HS-27A (cell line): ENCODE measurements around the gene KMT2B.

Experiments
- DNase-seq: peaks from one replicate; pipeline ENCODE4 v3.0.0-alpha.2; 2012; ENCODE audit warnings: low read depth, missing footprints

The KMT2B gene

GRCh38 chr19:35777961-35778360 is 60.2 kb downstream of the KMT2B start:
- no peak for DNase-seq

- no peak for DNase-seq
Observed at GRCh38 chr19:35779033-35779432, 61.2 kb downstream of the KMT2B start.

DNA sequence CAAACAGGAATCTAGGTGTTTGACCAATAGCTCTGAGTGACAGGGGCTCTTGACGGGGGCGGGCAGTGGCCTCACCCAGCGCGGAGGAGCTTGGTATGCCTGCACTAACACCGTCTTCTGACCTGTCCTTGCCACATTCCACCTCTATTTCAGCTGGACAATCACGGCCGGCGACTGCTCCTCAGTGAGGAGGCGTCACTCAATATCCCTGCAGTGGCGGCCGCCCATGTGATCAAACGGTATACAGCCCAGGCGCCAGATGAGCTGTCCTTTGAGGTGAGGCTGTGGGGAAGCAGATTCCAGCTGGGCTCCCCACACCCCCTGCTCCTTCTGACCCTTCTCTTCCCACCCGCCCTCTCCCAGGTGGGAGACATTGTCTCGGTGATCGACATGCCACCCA is 62.3 kb downstream of the KMT2B start:
- no peak for DNase-seq

DNA sequence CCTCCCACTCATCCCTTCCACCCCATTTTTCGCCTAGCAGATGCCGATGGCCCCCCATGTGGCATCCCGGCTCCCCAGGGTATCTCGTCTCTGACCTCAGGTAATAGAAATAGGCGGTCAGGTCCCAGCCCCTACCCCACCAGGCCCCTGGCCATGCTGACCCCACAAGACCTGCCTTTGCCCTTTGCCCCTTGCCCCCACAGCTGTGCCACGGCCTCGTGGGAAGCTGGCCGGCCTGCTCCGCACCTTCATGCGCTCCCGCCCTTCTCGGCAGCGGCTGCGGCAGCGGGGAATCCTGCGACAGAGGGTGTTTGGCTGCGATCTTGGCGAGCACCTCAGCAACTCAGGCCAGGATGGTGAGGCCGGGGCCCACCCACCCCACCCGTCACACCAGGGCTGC is 62.9 kb downstream of the KMT2B start:
- DNase-seq: no peak

DNA sequence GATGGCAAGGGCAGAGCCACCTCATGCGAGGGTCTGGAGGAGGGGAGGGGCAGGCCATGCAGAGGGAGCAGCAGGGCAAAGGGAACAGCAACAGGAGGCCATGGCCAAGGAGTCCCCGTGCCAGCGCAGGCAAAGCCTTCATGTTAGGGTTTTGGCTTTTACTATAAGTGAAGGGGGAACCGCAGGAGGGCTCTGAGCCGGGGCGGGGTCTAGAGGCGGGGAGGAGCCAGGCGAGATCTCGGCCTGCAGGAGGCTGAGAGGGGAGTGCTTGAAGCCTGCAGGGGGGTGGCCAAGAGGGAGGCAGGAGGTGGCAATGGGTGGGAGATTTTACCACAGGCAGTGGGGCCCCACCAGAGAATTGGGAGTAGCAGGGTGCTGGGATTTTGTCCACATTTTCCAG is 63.8 kb downstream of the KMT2B start:
- DNase-seq: no peak

DNA sequence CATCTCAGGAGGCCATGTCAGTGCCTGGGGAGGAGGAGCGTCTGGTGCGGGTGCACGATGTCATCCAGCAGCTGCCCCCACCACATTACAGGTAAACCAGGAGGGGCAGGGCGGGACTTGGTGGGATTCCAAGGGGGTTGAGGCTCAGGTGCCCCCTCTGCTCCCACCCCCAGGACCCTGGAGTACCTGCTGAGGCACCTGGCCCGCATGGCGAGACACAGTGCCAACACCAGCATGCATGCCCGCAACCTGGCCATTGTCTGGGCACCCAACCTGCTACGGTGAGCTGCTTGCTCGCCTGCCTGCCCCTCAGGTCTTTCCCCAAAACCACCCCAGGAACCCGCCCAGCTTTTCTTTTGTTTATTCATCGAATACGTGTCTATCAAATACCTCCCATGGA is 64.8 kb downstream of the KMT2B start:
- DNase-seq: no peak

- no peak for DNase-seq
Observed at GRCh38 chr19:35783469-35784434, 65.9 kb downstream of the KMT2B start.

GRCh38 chr19:35784503-35785338 is 66.9 kb downstream of the KMT2B start:
- no peak for DNase-seq

GRCh38 chr19:35785339-35785627 is 67.5 kb downstream of the KMT2B start:
- DNase-seq: no peak

DNA sequence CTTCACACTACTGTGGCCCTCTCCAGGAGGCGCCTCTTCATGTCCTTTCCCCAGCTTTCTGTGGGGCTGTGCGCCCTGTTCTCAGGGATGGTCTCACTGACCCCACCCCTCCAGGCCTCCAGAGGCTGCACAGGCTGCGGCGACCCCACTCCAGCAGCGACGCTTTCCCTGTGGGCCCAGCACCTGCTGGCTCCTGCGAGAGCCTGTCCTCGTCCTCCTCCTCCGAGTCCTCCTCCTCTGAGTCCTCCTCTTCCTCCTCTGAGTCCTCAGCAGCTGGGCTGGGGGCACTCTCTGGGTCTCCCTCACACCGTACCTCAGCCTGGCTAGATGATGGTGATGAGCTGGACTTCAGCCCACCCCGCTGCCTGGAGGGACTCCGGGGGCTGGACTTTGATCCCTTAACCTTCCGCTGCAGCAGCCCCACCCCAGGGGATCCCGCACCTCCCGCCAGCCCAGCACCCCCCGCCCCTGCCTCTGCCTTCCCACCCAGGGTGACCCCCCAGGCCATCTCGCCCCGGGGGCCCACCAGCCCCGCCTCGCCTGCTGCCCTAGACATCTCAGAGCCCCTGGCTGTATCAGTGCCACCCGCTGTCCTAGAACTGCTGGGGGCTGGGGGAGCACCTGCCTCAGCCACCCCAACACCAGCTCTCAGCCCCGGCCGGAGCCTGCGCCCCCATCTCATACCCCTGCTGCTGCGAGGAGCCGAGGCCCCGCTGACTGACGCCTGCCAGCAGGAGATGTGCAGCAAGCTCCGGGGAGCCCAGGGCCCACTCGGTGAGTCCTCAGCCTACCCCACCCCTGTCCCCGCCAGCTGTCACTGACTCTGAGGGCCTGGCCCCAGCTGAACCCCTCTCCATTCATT is 68.7 kb downstream of the KMT2B start:
- no peak for DNase-seq

DNA sequence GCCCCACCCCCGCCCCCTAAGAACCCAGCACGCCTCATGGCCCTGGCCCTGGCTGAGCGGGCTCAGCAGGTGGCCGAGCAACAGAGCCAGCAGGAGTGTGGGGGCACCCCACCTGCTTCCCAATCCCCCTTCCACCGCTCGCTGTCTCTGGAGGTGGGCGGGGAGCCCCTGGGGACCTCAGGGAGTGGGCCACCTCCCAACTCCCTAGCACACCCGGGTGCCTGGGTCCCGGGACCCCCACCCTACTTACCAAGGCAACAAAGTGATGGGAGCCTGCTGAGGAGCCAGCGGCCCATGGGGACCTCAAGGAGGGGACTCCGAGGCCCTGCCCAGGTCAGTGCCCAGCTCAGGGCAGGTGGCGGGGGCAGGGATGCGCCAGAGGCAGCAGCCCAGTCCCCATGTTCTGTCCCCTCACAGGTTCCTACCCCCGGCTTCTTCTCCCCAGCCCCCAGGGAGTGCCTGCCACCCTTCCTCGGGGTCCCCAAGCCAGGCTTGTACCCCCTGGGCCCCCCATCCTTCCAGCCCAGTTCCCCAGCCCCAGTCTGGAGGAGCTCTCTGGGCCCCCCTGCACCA is 69.5 kb downstream of the KMT2B start:
- DNase-seq: no peak
